NCI-H2171 treated with DMSO at 0.1 percent for 48 hours (cell line): ENCODE data around the gene IQSEC3.

Experiments used
- DNase-seq: peaks from one replicate; lab custom pipeline; 2025; lab: John Stamatoyannopoulos, UW

IQSEC3 gene

DNA sequence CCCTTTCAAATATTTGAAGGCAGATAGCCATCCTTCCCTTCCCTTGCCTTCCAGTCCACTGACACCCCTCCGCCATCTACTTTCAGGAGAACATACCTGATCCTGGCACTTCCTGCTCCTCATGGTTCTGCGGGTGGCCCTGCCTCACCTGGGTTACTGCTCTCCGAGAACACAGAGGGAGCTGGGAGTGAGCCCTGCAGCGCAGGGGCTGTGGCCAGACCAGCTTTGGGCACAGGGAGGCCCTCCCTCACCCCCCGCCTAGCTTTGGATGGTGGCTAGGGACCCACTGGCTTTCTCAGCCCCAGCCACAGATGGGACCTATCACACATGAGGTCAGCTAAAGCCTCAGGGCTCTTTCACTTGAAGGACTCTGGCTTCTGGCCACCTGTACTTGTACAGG, 12.4 kb downstream of the IQSEC3 start:
- DNase-seq: no peak

DNA sequence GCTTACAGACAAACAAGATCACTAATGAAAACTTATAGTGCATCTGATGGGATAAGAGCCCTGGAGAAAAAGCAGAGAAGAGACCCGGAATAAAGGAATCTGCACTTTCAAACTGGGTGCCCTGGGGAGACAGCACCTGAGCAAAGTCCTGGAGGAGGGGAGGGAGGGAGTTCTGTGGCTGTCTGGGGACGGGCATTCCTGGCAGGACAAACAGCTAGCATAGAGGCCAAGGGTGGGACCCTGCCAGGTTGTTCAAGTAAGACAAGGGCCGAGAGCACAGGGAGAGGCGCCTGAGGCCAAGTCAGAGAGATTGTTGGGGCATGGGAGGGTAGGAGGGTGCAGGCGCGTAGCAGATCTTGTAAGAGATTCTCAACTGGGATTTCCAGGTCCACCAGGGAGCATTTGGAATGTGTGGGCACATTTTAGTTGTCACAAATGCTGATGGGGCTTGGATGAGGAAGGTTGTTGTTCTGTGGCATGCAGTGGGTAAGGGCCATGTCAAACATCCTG, 14.2 kb downstream of the IQSEC3 start:
- no peak for DNase-seq

GRCh38 chr12:82740-83139, 16.2 kb downstream of the IQSEC3 start:
- DNase-seq: no peak

DNA sequence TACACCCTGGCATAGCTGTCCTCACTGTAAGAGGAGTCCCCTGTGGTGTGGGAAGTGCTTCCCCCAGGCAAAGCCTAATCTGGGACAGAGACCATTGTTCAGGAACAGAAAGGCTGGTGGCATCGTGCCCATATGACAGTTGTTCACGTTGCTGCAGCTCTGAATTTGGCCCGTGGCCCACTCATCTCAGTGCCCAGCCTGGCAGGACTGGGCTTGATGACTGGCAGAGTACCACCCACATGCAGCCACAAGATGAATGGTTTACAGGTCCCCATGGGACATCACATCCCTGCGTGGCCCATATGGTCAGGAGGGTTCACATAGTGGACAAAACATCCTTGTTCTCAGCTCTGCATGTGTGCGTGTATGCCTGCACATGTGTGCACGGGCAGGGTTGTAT, 17.5 kb downstream of the IQSEC3 start:
- peak; percentile 99 for DNase-seq

- peak; percentile 88 for DNase-seq
These were observed 18.7 kb downstream of the IQSEC3 start for GRCh38 chr12:85191-85666.

GRCh38 chr12:87315-87714, 20.7 kb downstream of the IQSEC3 start:
- peak; percentile 83 for DNase-seq

GRCh38 chr12:87856-88255, 21.3 kb downstream of the IQSEC3 start:
- no peak for DNase-seq

GRCh38 chr12:89653-90052, 23.1 kb downstream of the IQSEC3 start:
- no peak for DNase-seq

GRCh38 chr12:91213-91612, 24.6 kb downstream of the IQSEC3 start:
- DNase-seq: no peak

GRCh38 chr12:93266-94005, 26.9 kb downstream of the IQSEC3 start:
- DNase-seq: no peak

GRCh38 chr12:96543-96942, 30.0 kb downstream of the IQSEC3 start:
- DNase-seq: no peak

DNA sequence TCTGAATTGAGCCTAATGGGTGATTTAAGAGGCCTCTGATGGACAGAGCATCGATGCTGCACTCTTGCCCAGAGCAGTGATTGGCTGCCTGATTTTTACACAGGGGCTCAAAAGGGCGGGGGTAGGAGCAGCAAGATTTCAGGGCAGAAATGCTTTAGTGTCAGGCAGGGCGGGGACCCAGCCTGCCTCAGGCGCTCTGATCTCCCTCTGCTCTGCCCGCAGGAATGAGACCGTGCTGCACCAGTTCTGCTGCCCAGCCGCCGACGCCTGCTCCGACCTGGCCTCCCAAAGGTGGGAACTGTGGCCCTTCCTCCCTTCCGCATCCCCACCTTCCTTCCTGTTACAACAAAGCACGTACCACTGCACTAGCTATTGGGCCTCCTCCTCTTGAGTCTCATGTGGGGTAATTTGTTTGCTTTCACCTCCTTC, 32.4 kb downstream of the IQSEC3 start:
- no peak for DNase-seq

DNA sequence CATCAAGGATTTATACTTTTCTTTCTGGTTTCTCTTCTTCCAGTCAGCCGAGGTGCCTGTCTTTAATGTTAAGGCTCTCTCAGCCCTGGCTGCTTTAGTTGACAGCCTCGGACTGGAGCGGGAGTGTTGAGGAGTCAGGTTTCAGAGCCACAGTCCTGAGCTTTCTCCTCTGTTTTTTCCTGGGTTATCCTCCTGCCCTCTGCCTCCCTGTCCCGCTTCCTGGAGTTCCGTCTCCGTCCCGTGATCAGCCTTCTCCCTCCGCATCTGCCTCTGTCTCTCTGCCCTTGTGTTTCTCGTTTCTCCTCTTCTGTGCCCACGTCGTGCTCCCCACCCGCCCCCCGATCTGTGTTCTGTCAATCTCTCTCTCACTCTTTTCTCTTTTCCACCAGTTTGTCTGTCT, 33.0 kb downstream of the IQSEC3 start:
- no peak for DNase-seq

- no peak for DNase-seq
These were observed 35.7 kb downstream of the IQSEC3 start for GRCh38 chr12:101969-102878.

DNA sequence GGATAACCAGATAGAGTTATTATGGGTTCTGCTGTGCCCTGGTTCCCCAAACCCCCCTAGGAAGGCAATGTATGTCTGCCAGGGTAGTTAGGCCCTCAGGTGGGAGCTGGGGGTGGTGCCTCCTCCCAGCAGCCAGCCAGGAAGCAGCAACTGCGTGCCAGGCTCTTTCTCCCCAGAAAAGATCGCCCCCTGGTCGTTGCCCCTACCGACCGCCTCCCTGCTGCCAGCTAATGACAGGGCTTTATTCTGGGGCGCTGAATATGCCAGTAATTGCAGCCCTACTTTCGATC, 36.3 kb downstream of the IQSEC3 start:
- DNase-seq: no peak

DNA sequence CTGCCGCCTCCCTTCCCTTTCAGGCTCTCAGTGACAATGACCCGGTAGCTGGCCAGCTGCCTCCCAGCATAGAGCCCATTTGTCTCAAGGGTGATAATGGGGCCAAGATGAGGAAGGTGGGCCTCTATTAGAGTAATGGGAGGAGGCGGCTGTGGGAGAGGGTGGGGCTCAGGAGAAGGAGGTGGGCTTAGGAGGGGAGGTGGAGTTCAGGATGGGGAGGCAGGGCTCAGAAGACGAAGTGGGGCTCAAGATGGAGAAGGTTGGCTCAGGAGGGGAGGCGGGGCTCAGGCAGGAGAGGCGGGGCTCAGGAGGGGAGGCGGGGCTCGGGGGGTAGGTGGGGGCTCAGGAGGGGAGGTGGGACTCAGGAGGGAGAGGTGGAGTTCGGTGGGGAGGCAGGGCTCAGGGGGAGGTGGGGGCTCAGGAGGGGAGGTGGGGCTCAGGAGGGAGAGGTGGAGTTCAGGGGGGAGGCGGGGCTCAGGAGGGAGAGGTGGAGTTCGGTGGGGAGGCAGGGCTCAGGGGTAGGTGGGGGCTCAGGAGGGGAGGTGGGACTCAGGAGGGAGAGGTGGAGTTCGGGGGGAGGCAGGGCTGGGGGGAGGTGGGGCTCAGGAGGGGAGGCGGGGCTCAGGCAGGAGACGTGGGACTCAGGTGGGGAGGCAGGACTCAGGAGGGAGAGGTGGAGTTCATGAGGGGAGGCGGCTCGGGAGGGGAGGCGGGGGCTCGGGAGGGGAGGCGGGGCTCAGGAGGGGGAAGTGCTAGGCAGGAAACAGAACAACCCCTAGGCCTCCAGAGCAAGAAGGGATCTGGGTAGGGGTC, 36.8 kb downstream of the IQSEC3 start:
- DNase-seq: no peak

GRCh38 chr12:104551-105081, 38.0 kb downstream of the IQSEC3 start:
- peak; percentile 99 for DNase-seq

DNA sequence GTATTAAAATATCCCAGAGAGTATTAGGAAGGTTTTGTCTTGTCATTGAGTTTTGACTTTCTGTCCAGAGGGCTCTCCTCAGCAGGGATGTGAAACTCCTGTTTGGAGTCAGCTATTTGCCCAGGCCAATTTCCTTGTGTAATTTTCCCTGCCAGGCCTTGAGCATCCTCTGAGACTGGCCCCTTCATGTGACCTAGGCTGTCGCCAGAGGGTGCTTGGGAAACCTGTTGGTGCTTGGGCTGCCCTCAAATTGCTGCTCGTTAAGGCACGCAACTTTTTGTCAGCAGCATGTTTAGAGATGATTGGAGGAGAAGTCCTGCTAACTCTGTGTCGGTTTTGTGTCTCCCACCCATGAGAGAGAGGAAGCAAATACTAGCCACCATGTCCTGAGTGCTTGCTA, 39.1 kb downstream of the IQSEC3 start:
- no peak for DNase-seq

- peak; percentile 99 for DNase-seq
These were observed 39.6 kb downstream of the IQSEC3 start for GRCh38 chr12:106118-106591.

- DNase-seq: peak; percentile 42
These were observed 42.0 kb downstream of the IQSEC3 start for GRCh38 chr12:108594-108993.

GRCh38 chr12:109446-109845, 42.9 kb downstream of the IQSEC3 start:
- no peak for DNase-seq

GRCh38 chr12:109872-110271, 43.3 kb downstream of the IQSEC3 start:
- DNase-seq: no peak
